ENCODE data around the gene PIP5K1B. TPM values are rescaled to one million over a fixed set of nuclear protein-coding genes. Genes with fewer than 3 reads are reported as not detected.

Gene PIP5K1B
- total and polyA plus RNA-seq, 2 donors (not counting 3 experiments of a cell fraction or from before 2014, with no cell fraction given), result 0.27 TPM; not detected in 1

- intact Hi-C loops (cut with micrococcal nuclease), result no loop called here
Measured at GRCh38 chr9:68942790-68943189, 237.8 kb downstream of the PIP5K1B start.

More at GRCh38 chr9:68942790-68943189, 237.8 kb downstream of the PIP5K1B start:
- Histone ChIP-seq H3K9ac (replicated peaks; ENCODE audit: extremely low read depth, insufficient read depth, low read length) (no peak overlapping the region), H3K4me2 (ENCODE audit: insufficient read depth, low read length) (no peak overlapping the region), H4K20me1 (replicated peaks; ENCODE audit: control insufficient read depth, extremely low read depth, insufficient read depth, low read length) (no peaks in the 10 kb centered on the region), H3K79me2 (ENCODE audit: control insufficient read depth, insufficient read depth, low read length) (no peaks in the 10 kb centered on the region), H3K9me1 (replicated peaks; ENCODE audit: control insufficient read depth, extremely low read depth, insufficient read depth, low read length) (no peaks in the 10 kb centered on the region), H3K9me3 (replicated peaks; ENCODE audit: control insufficient read depth, insufficient read depth, low read length) (no peaks in the 10 kb centered on the region), H3K4me3 (replicated peaks in 1 of 3; ENCODE audit: insufficient read depth in 1 of 3, low read depth in 1 of 3, low read length in 3 of 3) (no peak overlapping the region), H3K36me3 (ENCODE audit: control insufficient read depth in 2 of 2, extremely low read depth in 1 of 2, insufficient read depth in 2 of 2, low read length in 2 of 2) (no peaks in the 10 kb centered on the region), H3K27ac (ENCODE audit: insufficient read depth, low read depth, low read length) (no peak overlapping the region), H3K4me1 (ENCODE audit: control insufficient read depth, extremely low read depth, insufficient read depth, low read length) (no peaks in the 10 kb centered on the region), H3K27me3 (ENCODE audit: control insufficient read depth in 2 of 2, insufficient read depth in 2 of 2, low read length in 2 of 2) (no peaks in the 10 kb centered on the region), H2AFZ (ENCODE audit: low read depth, low read length) (no peak overlapping the region)
- no peak for TF ChIP-seq GATA2 (IDR thresholded peaks at IDR 0.05; ENCODE audit: insufficient read depth, insufficient read length, low read depth, low read length)
- no peak for TF ChIP-seq MAX (IDR thresholded peaks at IDR 0.05; ENCODE audit: insufficient read depth, insufficient read length)
- TF ChIP-seq MYC (IDR thresholded peaks at IDR 0.05; ENCODE audit: low read depth, low read length), result no peak
- no peak for TF ChIP-seq EZH2 (IDR thresholded peaks at IDR 0.05; ENCODE audit: borderline replicate concordance, low read depth, low read length, severe bottlenecking)
- no peak for TF ChIP-seq FOS (IDR thresholded peaks at IDR 0.05; ENCODE audit: borderline replicate concordance, insufficient read depth, low read length)
- TF ChIP-seq POLR2AphosphoS5 (IDR thresholded peaks at IDR 0.05; ENCODE audit: insufficient read depth, low read depth, low read length), result no peak
- no peak for TF ChIP-seq POLR2A (IDR thresholded peaks at IDR 0.05; ENCODE audit: low read depth, low read length)
- TF ChIP-seq CTCF (IDR thresholded peaks at IDR 0.05; ENCODE audit: extremely low read depth in 1 of 2, insufficient read depth in 1 of 2, low read depth in 1 of 2, low read length in 2 of 2), result no peak
- TF ChIP-seq JUN (IDR thresholded peaks at IDR 0.05; ENCODE audit: borderline replicate concordance, insufficient read depth, insufficient read length, low read depth), result no peak
- CTCF ChIA-PET, result no interaction called here
- FAIRE-seq, result no peak
- POLR2A ChIA-PET, result no interaction called here
- no peak for DNase-seq (ENCODE audit: low read depth, low spot score)
- no TSS peak for BruUV-seq (replicated peaks)
- dilution Hi-C loops (cut with MboI; ENCODE audit: extremely low pct_ligation_motif_present, low sequenced_read_pairs), result no loop called here
